LHCN-M2 (cell line): Measurements from ENCODE around the gene GALNT7. TPM values are rescaled to one million over a fixed set of nuclear protein-coding genes. Genes with fewer than 3 reads are reported as not detected.

ENCODE experiments used
- DNase-seq: peaks from one replicate; pipeline ENCODE4 v3.0.0-alpha.2; 2012; ENCODE audit warnings: low read depth
- total RNA-seq: library from RNA; depleted of rRNA; stranded (reverse); fragments of >200 nt; gene quantifications from 2 replicates; pipeline ENCODE4 v1.2.3, GENCODE V29; 2014

Gene GALNT7
- total RNA-seq, 1 experiment from 2014 or later = 119 TPM

DNA sequence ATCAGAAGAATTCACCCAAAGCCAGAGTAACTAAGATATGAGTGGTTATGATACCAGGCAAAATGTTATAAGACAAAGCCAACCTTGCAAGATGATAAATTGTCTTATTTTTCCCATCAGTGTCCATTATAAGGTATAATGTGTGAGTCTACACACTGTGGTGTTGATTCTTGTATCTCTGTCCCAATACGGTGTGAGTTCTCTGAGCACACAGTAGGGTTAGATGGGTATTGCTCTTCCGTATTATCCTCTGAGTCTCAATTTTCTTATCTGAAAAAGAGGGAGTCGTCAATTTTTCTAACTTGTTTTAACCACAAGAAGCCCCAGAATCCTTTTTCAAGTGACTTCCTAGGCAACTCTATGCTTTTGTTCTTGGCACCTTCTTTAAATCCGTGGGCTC, 95.6 kb downstream of the GALNT7 start:
- DNase-seq = no peak

DNA sequence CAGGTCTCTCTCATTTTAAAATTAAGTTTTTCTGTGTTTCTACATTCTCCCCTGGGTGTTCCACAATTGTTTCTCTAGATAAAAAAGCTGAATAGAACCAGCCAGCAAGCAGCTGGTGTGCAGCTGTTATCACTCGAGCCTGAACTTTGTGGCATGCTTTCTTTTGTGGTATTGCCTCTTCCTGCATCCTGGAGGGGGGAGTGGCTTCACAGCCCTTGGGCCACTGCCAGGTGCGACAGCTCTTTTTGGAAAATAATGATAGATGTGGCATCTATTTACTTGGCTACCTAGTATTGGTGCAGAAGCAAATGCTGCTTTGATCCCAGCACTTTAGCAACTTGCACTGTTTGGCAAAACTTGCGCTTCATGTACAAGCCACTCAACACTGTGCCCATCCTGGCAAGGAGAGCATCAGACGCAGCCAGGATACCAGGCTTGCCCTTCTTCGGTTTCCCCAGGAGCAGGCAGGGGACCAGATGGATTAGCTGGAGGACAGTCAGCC, 96.1 kb downstream of the GALNT7 start:
- peak; percentile 99 for DNase-seq

DNA sequence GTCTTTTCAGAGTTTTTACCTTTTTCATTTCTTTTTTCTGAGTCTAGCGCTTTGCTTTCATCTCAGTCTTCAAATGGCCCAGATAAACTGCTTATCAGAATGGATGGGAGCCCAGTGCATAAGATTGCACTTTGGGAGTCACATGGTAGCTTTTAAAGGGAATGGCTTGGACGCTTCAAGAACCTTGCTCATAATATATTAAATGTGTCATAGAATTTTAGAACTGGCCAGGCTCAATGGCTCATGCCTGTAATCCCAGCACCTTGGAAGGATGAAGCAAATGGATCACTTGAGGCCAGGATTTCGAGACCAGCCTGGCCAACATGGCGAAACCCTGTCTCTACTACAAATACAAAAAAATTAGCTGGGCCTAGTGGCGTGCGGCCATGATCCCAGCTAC, 97.1 kb downstream of the GALNT7 start:
- no peak for DNase-seq

DNA sequence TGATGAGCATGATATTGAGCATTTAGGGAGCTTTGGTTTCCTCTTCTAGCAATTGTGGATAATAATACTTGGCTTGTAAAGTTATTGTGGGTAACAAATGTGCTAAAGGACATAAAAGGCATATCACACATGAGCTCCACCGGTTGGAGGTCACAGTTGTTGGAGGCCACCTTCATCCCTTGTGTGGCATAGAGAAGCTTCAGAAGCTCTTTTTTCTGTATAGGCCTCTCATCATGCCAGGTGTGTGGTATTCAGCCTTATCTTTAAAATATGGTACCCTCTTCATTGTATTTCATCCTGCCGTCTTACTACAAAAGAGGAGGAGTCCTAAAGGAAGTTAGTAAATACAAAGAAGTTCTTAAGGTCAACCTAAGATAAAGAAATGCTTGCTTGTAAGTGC, 99.1 kb downstream of the GALNT7 start:
- DNase-seq = no peak

DNA sequence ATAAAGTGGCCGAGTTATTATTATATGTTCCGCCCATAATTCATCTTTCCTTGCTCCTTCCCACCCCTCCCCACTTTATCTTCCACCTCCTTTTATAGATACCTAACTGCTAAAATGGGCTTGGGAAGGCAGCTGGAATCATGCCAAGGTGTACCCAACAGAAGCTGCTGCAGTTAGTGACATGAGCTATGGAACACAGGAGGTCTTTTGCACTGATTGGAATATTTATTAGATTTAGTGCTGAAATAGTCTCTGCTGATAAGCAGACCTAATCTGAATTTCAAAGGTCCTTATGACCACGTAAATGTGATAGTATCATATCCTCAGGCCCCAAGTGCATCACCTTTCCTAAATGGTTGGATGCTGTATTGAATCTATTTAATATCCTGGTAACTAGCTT, 100.7 kb downstream of the GALNT7 start:
- DNase-seq = no peak

DNA sequence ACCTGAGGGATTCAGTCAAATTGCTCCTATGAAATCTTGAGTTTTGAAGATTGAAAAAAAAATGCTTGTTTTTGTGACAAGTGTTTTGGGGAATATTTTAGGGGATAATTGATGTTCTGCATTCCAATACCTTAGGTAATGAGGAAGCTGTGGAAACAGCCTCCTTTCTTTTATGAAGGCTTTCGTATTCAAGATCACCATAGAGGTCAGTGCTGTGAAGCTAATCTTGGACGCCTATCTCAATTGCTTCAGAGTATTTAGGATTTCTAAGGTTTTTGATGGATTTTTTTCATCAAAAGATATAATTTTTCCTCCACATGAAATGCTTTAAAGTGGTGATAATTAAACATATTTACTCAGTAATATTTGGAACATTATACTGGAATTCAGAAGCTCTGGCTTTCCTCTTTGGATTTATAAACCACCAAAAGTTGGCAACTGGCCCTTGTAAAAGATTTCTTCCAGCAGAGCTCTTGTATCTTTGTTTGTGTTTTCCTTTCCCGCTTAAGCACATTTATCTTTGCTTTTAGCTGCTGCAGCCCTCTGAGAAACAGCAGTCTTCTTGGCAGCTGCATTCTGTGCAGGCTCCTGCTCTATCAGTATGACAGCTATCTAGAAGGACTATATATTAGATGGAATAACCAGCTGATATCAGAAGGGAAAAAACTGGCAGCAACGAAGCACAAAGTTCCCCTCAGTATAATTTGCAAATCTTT, 101.9 kb downstream of the GALNT7 start:
- DNase-seq = peak; percentile 79

DNA sequence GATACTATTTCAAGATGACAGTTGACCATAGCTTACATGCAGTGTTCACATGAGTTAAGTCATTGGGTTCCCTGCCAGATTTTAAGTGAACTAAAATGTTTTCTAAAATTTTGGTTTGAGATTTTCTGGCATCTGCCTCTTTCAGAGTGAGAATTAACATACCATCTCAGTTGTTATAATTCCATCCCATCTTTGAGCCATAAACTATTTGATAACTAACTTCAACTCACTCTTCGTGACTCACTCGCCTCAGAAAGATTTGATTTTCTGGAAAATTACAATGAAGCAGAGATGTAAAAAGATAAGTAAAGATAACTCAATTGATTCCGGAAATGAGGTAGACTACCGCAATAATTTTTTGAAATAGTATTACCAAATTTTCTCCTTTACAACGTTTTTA, 103.7 kb downstream of the GALNT7 start:
- no peak for DNase-seq

DNA sequence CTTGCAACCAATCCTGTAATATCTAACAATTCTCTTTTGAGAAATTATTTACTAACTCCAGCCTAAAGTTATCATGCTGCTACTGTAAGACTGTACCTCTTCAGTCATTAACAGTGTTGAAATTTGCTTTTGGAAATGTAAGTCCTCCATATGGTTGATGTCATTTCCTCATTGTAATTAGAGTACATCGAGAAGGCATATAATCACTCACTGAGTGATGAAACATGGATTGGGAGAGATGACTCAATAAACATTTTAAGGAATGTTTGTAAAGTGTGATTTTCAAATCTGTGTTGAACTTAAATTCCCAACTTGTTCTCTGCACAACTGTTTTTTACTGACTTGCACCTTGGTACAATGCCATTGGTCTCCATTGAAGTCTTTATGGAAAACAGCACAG, 104.4 kb downstream of the GALNT7 start:
- peak; percentile 69 for DNase-seq

DNA sequence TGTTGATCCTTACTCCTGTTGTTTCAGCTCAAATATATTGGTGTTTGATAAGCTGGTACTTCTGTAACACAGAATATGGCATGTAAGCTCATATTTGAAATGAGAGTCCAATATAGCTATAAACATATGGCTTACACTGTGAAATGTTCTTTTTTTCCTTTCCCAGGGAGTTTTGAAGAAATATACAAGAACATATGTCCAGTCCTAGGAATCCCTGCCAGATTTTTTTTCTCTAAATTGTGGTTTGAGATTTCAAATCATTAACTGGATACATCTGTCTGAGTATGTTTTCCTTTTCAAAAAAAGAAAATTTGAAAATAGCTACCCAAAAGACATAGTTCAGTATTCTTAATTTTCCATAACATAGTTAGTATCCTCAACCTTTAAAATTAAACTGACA, 105.3 kb downstream of the GALNT7 start:
- peak; percentile 66 for DNase-seq

DNA sequence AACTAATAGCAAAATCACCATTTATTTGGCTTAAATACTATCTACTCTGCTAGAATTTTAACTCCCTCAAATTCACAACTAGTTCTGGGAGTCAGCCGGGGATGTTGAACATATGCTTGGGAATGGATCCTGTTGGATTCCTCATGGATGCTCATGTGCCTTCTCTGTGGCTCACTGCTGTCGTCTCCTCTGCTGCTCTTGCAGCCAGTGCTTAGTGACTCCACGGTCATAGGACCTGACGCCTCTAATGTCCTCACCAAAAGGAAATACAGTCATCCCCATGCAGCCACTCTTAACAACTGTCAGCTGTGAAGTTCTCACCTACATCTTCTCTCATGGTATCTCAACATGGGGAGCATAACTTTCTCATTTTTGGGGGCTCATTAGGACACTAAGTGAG, 106.1 kb downstream of the GALNT7 start:
- no peak for DNase-seq

DNA sequence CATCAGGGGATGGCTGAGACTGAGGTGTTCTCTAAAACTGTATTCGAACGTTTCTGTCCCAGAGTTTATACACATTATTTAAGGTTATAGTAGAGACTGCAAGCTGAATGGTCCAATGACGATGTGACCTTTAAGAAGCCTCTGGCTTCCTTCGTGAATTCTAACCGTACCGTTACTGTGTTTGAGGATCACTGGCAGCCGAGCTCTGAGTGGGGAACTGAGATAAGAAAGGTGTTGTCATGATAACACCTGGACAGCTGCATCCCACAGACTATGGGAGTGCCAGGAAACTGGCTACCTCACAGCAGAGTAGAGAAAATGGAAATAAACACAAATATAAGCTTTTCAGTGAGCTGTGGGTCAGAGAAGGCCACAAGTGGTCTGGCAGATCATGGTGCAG, 106.5 kb downstream of the GALNT7 start:
- DNase-seq = no peak

DNA sequence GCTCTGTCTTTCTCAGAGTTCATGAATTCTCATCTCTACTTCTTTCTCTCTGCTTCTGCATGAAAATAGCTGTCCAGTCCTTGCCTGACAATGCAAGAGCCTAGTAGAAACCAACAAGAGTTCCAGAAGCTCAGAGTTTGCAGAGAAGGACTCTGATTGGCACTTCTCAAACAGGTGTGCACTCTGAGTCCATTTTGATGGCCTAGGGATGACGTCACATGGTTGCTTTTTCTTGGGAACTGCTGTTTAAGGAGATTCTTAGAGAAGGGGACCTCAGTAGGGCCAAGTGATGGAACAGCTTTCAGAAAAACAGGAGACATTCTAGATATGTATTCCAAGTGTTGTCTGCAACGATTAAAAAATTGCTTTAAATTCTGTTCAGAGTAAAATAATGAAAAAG, 108.7 kb downstream of the GALNT7 start:
- no peak for DNase-seq

DNA sequence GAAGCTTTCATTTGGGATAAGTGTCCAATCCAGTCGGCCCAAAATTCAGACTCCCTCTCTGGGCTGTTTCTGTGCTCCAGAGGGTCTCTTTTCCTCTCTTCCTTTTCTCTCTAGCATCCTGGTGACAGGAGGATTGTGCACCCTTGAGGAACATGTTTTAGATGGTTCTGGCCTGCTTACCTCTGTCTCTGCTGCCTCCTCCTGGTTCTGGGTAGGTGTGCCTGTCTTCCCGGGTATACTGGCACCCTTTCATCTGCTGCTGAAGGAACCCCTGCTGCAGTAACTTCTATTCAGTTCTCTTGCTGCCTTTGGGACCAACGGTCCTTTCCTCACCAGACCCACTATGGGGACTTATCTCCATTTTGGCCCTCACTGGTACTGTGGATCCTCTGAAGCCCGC, 112.4 kb downstream of the GALNT7 start:
- no peak for DNase-seq

DNA sequence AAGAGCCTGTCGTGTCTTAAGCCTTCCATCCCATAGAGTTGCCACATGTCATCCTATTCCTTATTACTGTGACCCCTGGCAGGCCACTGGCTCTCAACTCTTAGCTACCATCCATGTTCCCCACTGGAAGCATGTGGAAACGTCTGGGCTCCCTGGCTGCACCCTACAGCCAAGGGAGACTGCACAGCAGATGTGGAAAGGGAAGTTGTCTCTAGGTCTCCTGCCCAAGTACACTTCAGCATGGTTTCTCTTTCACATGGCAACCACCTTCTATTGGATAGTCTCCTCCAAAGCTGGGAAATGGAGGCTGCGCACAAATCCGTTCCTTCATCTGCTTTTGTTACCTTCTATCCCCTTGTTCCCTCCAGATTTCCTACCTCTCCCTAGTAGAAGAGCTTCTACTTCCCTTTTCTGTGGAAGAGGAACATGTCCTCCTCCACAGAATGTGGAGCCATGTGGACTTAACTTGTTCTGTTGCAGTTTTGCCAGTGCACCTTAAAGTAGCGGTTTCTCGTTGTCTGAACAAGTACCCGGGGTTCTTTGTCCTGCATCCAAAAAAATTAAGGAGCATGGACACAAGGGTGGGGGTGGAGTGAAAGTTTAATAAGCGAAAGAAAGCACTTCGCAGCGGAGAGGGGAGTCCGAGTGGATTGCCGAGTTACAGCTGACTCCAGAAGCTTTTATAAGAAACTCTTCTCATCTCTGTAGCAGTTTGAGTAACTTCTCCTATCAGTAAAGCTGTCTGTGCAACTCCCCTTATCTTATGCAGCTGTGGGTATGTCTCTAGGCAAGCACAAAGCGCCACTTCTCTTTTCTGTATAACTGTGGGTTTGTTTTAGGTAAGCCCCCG, 113.0 kb downstream of the GALNT7 start:
- DNase-seq = no peak

DNA sequence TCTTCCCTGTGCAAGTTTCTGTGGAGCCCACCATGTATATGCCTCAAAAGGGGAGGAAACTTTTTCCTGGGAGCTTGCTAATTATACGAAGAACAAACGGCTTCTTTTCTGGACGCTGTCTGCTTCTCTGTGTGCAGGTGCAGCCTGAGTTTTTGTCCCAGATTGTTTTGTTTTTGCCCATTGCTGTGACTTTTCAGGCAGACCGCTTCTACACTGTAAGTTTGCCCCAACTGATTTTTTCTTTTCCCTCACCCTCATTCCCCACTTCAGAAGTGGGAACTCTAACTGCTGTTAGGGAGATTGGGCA, 113.6 kb downstream of the GALNT7 start:
- DNase-seq = no peak

DNA sequence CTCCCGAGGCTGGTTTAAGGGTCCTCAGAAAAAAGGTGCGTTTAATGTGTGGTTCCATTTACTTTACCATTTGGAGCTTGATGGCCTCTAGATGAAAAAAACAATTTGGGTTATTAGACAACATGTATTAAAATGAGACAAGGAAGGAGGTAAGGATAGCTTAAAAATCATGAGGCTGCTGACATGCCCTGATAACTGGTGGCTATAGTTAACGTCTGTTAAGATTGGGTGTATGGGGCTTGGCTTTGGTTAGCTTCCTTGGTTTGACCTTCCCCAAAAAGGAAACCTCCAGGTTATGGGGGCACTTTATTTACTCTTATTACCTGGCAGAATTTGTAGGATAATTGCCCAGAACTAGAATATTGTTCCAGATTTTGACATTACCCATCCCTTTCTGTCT, 114.0 kb downstream of the GALNT7 start:
- DNase-seq = no peak

DNA sequence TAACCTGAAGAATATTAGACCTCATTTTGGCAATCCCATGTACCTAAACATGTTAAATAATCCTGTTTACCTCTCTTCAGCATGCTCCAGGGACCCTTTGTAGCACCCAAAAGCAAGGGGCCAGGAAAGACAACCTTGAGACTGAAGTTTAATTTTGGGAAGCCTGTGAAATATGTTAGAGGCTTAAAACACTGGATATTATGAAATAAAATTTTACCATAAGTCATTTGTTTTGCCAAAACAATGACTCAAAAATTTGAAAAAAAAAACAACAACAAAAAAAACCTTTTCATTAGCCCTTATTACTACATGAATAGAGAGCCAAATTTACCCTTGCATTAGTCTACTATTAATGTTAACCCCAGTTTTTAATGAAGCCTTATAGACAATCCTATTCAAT, 115.9 kb downstream of the GALNT7 start:
- DNase-seq = no peak

DNA sequence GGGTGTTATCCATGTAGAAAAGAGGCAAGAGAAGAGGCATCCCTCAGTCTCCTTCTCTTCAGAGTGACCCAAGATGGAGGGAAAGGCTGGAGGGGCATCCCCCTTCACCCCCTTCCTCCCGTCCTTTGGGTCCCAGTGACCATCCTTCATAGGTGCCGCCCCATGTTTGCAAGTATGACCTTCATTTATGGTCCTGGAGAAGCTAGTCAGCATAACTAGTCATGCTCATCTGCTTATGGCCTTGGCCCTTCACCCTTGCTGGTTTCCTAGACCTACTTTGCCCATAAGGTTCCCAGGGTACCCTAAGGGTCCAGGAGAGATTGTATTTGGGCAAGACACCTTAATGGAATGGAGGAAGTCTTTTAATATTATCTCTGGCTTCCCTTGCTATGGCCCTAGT, 118.9 kb downstream of the GALNT7 start:
- no peak for DNase-seq

DNA sequence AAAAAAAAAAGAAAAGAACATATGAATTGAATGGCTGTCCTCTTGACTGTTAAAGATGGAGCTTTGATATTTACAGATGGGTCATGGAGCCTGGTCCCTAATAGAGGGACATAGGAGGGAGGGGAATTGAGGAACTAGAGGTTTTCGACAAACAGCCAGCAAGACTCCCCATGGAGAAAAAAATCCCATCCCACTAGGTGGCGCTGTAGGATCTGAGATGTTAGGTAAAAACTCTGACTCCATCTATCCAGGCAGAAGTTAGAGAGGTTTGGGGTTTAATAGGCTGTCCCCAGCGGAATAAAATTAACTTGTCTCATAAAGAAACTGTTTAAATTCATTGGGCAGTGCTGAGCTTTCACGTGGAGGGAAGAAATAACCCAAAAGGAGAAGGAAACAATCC, 119.7 kb downstream of the GALNT7 start:
- DNase-seq = peak; percentile 40

DNA sequence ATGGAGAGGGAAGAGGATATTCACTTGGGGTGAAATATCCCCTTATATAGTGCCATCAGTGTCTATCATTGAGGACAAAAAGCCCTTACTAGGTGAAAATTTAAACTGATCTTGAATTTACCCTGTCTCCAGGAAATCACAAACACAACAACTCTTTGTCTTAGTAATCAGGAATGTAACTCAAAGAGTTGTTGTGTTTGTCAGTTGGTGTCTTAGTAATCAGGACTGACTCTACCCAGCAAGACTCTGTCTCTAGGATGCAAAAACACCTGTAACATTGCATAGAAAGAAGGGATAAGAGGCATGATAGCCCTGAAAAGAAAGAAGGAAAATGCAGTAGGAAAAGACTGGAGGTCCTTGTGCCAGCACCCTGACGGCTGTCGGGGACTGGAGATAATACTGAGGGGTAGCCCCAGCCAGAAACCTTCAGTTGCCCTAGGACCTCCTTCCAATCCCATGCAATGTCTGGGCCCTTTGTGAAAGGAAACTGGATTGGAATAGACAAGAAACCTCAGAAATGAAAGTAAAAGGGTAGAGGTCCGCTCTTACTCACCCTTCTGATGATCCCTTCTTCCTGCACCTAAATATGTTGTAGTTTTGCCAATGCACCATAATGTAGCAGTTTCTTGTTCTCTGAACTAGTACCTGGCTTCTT, 120.2 kb downstream of the GALNT7 start:
- DNase-seq = no peak

DNA sequence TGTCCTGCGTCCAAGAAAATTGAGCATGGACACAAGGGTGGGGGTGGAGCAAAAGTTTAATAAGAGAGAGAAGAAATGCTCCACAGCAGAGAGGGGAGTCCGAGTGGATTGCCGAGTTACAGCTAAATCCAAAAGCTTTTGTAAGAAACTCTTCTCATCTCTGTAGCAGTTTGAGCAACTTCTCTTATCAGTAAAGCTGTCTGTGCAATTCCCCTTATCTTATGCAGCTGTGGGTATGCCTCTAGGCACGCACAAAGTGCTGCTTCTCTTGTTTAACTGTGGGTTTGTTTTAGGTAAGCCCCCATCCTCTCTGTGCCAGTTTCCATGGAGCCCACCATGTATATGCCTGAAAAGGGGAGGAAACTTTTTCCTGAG, 120.7 kb downstream of the GALNT7 start:
- DNase-seq = no peak

DNA sequence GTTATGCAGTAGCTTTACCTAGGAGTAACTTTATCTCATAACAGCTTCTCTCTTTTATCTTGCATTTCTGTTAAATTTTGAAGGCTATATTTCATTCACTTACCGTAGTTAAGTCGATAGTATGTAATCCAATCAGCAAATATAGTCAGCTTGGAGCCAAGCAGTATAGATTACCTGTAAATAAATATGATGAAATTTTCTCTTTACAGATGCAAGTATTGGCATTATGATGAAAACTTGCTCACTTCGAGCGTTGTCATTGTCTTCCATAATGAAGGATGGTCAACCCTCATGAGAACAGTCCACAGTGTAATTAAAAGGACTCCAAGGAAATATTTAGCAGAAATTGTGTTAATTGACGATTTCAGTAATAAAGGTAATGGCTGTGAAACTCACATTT, 123.3 kb downstream of the GALNT7 start:
- DNase-seq = no peak

DNA sequence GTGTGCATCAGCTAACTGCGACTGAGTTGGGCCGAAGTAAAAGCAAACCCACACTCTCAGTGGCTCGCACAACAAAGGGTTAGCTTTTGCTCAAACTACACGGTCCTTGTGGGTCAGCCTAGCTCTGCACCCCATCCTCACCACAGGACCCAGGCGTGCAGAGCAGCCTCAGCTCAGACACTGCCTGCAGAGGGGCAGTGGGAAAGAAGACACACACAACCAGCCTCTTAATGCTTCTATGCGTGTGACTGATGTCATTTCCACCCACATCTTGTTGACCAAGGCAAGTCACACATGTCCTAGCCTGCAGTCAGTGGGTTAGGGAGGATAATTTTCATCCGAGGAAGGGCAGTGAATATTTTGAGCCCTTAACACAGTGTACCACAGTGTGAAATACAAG, 125.1 kb downstream of the GALNT7 start:
- DNase-seq = no peak
